Activated CD4-positive, alpha-beta T cell treated with anti-CD3 and anti-CD28 coated beads for 24 hours (primary cell): Measurements from ENCODE around the gene NAALADL2.

Experiments
- DNase-seq, 2 donors: peaks; one replicate each; pipeline ENCODE4 v3.0.0-alpha.2; 2020; ENCODE audit warnings: low read depth in 2 of 2

NAALADL2 gene

DNA sequence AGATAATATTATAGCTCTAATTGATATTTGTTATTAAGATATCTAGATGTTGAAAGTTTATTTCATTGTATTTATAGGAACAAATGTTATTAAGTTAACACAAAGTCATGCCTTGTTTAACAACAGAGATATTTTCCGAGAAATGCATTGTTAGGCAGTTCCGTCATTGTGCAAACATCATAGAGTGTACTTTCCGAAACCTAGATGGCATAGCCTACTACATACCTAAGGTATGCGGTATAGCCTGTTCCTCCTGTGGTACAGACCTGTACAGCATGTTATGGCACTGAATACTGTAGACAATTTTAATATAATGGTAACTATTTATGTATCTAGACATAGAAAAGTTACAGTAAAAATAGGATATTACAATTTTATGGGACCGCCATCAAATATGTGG, 114.3 kb downstream of the NAALADL2 start:
- DNase-seq = no peak

DNA sequence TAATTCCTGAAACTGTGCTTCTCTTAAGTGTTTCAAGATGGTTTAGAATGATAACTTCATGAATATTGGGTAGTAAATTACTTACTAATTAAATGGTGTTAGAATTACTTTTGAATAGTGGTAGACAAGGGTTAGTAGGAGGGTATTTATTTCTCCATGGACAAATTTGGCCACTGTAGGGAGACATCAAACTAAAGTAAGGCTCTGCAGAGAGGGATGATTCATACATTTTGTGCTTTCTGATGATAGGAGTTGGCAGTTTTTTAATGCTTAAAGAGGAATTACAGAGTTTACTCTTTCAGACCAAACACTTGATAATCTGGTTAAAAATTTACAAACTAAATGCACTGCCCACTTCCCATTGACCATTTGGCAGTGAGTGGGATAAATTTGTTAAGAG, 127.6 kb downstream of the NAALADL2 start:
- DNase-seq = no peak

DNA sequence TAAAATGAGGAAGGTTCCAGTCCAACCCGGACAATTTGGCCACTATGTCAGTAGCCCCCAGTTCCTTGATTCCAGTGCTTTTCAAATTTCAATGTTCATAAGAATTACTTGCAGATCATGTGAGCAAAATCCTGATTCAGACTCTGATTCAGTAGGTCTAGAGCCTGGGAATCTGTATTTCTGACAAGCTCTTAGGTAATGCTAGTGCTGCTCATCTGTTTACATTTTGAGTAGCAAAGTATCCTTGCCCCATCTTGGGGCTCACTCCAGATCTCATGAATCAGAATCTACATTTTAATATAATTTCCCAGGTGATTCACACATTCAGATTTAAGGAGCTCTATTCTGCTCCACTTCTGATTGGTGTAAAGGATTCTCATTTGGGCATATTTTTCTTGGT, 142.0 kb downstream of the NAALADL2 start:
- DNase-seq = no peak

DNA sequence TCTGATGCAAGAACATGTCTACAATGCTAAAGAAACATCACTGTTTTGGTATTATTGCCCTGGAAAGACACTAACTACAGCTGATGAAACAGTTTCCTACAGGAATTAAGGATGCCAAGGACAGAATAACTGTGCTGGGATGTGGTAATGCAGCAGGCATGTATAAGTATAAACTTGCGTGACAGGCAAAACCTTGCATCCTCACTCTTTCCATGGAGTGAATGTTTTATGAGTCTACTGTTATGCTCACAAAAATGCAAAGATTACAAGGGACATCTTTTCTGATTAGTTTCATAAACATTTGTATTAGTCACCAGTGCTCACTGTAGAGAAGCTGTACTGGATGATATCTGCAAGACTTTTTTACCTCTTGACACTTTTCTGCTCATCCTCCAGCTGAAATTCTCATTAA, 143.6 kb downstream of the NAALADL2 start:
- DNase-seq = no peak

DNA sequence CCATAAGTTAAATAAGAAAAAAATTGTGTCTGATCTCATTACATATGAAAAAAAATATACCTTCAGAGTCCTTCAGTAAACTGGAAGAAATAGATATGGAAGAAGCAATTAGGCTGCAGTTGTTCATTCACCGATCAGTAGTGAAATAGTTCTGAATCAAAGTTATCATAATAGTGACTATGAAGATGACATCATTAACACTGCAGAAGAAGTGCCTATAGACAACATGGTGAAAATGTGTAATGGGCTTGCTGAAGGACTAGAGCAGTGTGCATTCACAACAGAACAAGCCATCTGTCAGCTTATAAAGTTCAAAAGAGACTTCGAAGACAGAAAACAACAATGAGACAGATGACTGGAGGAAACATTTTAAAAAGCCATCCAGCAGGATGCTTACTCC, 144.5 kb downstream of the NAALADL2 start:
- DNase-seq = no peak

DNA sequence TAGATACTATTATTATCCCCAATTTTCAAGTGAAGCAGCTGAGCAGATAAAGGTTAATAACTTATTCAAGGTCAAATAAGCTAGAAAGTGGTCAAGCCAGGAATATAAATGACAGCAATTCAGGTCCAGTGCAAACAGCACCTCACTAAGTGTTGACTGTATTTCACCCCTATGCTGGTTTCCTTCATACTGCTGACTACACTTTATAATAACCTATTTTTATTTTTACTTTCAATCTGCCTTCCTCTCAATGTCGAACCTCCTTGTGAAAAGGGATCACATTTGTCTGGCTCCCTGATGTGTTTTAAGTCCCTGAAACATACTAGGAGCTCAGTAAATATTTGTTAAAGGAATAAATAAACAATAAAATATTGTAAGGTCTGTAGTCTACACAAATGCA, 146.1 kb downstream of the NAALADL2 start:
- DNase-seq = no peak

DNA sequence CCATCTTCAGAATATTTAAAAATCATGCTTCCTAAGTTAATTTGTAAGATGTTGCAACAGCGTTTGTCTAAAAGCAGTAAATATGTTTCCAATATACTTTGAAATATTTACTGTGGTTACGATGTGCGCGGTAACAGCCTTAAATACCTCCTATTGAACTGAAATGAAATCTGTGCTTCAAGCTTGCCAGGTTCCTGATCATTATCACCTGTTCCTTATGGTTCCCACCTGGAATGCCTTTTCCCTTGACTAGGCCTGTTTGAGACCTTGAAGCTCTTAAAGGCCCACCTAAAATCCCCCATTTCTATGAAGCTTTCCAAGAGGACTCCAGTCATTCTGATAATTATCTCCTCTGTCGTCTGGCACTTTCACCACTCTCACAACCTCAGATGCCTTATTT, 146.7 kb downstream of the NAALADL2 start:
- no peak for DNase-seq

DNA sequence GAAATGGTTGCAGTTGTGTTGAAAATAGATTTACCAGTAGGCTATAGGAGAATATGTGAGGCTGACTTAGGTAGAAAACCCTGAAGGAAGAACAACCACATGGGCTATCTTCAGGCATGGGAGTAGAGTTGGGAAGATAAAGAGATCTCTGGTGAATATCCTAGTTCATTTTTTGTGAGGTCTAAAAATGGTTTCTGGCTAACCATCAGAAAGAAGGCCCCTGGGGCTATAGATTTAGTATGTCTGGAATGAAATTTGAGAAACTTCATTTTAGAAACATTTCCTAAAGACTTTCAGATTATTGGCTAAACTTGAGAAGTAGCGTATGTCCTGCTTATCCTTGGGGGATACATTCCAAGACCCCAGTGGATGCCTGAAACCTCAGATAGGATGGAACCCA, 148.2 kb downstream of the NAALADL2 start:
- DNase-seq = no peak

DNA sequence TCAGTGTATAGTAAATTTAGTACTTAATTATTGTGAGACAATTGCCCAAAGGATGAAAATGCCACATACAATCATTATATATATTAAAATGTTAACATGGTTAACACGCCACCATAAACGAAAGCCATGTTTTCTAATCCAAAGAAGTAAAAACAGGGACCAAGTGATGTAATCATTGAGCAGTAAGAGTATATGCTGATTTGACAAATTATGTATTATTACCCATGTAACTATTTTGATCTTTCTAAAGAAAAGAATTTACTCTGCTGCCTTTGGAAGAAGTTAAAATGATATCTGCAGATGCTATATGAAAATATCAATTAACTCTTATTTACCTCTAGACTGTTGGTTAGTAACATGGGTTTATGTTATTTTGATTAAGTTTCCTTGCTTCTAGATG, 150.2 kb downstream of the NAALADL2 start:
- DNase-seq = no peak

DNA sequence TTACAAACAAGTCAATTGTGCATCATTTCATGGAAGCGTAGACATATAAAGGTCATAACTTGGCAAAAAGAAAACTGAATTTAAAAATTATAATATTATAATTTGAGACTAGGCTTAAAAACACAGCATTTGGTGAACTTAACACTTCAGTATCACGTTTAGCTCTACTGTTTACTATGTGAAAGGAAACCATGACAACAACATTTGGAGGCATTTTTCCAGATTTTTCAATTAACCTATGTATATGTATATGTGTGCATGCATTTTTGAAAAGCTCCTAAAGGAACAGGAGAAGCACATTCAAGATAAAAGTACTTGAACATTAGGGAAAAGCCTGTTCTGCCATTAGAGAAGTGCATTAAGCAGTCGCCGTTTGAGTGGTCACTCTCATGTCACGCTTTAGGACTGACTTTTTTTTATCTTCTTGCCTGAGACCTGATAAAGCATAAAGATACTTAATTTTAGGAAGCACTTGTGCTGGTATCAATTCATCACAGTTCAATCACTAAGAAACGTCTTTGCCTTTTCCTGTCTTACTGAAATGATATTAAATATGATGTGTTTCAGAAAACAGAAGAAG, 156.0 kb downstream of the NAALADL2 start:
- no peak for DNase-seq

DNA sequence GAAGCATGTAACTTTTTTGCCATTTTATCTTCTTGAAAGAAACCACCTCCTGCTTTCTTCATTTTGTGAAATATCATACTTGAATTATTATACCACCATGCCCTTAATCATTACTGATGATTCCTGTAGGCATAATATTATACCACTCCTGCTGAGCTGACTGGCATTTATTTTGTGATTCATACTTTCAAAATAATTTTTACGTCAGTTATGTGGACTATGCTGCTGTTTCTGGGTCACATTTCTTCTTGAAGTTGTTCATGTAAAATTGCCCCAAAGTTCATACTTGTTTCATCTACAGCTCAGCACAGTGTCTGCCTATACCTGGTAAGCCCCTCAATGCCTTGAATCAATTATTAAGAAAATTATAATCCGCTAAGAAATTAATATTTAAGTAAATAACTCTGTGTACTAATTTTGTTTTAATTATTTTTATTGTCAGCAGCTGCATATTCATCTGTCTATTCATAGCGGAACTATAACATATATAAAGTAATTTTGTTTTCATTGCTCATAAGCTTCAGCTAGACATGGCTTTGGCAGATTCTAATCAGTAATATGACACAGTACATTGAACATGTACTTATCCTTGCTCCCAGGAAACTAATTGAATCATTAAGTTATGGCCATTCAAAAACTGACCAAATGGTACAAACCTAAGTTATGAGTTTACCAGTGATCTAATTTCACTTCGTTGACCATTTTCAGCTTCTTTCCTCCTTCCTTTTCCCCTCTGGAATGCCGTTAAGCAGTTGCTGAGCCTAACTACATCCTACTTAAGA, 160.0 kb downstream of the NAALADL2 start:
- DNase-seq = no peak

DNA sequence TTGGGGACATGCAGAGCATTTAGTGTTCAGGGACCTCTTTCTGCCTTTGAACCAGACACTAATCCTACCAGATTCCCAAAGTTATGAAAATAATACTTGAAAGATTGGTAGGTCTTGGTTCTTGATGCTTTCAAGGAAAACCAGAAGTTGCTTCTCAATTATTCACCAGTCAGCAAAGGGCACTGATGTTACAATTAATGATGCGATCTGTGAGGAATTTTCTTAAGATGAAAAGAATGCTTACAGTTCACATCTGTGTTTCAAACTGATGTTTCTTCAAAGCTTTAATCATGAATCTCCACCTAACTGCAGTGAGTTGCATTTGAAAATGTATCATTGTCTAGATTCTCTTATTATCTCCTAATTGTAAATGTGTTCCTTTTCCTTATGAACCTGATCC, 161.0 kb downstream of the NAALADL2 start:
- no peak for DNase-seq

DNA sequence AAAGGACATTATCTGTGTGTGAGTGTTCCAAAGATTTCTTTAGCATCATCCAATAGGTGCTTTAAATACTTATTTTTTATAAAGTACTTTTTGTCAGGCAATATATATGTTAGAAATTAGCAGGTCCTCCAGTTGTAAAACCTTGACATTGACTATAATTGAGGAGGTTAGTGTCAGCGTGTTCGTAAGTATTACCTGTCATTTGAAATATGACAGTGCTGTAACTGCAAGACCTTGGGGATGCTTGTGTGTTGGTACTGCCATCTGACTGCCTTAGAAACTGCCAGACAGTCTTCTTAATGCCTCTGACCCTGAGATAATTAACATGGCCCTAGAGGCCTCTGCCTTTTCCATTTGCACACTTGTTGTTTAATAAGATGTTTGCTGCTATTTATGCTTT, 170.7 kb downstream of the NAALADL2 start:
- DNase-seq = no peak

DNA sequence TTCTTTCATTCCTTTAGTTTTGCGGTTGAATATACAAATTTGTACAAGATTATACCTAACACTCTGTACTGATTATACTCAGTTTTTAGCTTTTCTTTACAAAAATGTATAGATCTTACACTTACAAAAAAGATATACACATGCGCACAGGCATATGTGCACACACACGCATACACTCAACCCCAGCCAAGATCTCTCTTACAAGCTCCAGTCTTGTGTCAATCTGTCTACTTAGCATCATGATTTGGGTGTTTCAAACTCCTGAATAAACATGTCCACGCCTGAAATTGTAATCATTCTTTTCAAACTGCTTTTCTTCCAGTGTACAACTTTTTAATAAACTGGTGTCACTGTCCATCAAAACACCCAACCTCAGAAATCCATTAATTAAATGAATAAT, 180.7 kb downstream of the NAALADL2 start:
- DNase-seq = no peak

DNA sequence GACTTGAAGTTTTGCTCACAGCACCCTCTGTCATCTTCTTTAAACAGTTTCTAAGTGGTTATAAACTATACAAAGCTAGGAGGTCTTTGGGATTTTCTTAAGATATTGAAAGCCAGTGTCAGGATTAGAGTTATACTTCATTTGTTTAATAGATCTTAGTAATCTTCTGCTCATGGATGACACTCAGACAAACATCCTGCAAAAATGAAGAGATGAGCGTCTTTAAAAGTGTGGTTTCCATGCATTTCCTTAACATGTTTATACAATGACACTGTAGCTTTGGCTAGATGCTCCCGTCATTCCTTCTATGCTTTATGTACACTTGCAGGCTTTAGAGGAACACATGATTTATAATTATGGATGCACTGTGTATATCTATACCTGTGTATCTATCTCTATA, 182.2 kb downstream of the NAALADL2 start:
- no peak for DNase-seq

DNA sequence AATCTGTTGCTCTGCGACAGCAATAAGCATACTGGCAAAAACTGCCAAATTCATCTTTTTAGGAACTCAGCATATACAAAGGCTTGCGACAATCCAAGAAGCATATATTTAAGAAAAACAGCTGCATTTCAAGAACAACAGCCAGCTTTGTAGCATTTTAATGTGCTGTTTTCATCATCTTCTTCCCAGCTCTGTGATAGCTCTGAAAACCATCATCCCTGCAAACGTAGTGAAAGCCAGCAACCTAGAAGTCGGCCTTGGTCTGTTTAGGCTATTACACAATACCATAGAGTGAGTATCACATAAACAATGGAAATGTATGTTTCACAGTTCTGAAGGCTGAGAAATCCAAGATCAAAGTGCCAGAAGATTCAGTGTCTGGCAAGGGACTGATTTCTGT, 187.5 kb downstream of the NAALADL2 start:
- no peak for DNase-seq

DNA sequence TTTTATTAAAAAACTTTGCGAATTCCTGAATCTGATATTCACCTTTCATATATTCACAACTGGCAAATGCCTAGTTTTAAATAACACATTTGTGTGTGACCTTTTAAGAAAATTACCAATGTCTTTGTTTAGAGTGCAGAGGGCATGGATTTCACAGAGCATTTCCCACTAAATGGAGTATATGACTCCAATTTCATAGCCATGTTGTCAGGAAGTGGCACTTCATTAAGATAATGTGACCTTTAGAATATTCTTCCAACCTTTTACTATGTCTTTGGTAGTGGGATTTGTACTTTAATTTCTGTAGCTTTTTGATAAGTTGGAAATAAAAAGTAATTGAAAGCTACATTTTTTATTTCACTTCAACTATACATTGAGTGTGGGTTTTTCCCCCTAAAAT, 188.7 kb downstream of the NAALADL2 start:
- DNase-seq = no peak

DNA sequence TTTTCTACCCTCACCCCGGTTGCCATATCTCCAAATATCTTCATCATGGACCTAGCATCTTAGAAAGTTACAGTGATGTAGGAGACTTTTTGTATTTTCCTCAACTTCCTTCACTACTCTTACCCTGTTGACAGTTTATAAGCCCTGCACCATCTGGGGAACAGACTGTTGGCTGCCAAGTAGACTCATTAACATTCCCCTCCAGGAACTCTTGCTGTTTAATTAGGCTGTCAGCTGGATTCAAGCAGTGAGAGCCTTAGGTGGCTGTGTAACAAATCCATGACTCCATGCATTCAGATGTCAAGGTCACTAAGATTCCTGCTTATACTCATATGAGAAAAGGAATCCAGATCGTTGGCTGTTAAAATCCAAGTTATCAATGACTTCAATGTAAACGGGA, 198.3 kb downstream of the NAALADL2 start:
- DNase-seq = no peak

DNA sequence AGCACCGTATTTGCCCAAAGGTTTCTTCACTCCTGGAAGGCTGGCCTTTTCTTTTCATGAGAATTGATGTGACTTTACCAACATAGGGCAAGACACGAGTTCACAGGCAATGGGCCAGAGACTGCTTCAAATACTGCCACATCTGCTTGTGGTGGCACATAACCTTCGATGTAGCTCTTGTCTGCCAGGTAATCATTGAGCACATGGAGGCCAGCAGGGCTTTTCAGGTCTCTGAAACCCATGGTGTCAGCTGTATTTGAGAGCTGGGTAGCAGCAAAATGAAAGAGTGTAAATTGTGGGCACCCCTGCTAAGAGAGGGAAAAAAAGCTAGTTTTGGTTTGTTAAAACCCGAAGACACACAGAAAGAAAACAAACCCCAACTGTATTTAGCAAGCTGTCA, 200.7 kb downstream of the NAALADL2 start:
- no peak for DNase-seq

DNA sequence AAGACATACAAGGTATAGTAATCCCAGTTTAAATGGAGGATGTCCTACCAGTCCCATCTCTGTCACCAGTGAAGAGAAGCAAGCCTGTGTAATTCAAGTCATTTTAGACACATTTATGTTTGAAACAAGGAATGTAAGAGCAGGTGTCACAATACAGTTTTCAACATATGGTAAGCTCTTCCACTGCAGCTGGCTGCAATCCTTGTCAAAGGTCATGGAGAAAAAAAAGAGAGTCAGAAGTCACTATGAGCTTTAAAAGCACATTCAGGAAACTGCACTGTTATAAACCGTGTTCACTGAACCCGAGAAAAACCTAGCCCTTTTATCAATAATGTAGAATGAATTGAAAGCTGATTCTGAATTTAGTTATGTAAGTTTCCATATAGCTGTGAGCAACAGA, 206.4 kb downstream of the NAALADL2 start:
- no peak for DNase-seq

DNA sequence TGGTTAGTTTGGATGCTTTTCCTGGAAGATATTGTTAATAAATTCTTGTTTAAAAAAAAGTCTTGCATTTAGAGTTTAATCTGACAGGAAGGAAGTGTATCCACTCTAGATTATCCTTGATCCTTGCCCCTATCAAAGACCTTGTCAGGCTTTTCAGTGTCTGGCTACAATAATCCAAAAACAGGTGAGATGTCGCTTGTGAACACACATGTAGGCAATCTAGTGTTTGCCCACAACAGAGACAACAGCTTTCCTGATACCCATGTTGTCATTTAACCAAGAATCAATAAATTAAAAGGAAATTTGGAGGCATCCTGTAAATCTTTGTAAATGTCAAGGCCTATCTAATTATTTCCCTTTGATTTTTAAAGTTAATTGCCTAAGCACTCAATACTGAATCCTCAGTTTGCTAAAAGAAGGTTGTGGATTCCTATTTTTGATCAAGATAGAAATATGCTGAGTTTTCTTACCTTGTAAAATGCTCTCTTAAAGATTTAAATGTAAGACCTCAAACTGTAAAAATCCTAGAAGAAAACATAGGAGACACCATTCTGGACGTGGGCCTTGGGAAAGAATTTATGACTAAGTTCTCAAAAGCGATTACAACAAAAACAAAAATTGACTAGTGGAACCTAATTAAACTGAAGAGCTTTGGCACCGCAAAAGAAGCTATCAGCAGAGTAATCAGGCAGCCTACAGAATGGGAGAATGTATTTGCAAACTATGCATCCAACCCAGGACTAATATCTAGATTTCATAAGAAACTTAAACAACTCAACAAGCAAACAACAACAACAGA, 207.7 kb downstream of the NAALADL2 start:
- no peak for DNase-seq

DNA sequence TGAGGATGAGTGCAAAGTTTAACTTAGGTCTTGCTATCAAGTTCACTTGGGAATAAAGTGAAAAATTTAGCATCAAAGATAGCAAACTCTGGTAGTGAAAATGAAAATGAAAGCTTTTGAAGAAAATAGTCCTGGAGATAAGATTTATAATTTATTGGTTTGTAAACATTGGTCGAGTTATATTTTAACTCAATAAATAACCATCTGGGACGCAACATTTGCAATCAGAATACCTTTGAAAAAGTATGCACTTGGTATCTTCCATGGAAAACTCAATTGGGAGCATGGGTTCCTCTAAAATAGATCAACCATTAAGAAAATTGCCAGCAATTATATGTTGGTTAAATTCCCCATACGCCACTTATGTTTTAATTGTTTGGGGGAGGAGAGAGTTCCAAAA, 209.5 kb downstream of the NAALADL2 start:
- no peak for DNase-seq

DNA sequence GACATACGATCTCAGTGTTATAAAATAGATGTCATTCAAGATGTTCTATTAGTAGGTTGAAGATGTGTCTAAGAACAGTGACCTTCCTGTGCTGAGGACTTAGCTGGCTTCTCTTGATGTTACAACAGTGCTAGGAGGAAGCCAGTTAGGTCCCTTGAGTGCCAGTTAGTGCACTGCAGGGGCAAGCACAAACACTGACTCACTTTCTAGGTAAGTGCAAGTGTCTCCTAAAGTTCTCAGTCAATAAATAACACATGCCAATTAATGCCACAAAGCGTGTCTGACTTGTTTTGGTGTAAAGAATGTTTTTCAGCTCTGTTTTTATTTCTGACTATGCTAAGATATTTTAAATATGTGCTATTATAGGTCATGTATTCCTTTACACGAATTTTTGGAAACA, 211.8 kb downstream of the NAALADL2 start:
- DNase-seq = no peak
